IPS-18a (cell line): ENCODE data around the gene JARID2.

Experiments used
- H3K27ac ChIP-seq: one replicate; pipeline ENCODE4 v1.5.1; 2013; ENCODE audit warnings: low read length
- H3K27me3 ChIP-seq: one replicate; pipeline ENCODE4 v1.6.1; 2013; ENCODE audit warnings: mild to moderate bottlenecking, low read length; ENCODE audit not compliant: control insufficient read depth, insufficient read depth
- H3K36me3 ChIP-seq: one replicate; pipeline ENCODE4 v1.6.1; 2013; ENCODE audit warnings: low read depth, low read length; ENCODE audit not compliant: control insufficient read depth
- H3K4me1 ChIP-seq: one replicate; pipeline ENCODE4 v1.6.1; 2013; ENCODE audit warnings: low read depth, low read length; ENCODE audit not compliant: control insufficient read depth
- H3K4me3 ChIP-seq: one replicate; pipeline ENCODE4 v1.5.1; 2013; ENCODE audit warnings: low read length
- H3K9ac ChIP-seq: one replicate; pipeline ENCODE4 v1.6.1; 2013; ENCODE audit warnings: mild to moderate bottlenecking, low read length, moderate library complexity
- H3K9me3 ChIP-seq: one replicate; pipeline ENCODE4 v1.6.1; 2013; ENCODE audit warnings: low read depth, low read length; ENCODE audit not compliant: control insufficient read depth

JARID2 gene

GRCh38 chr6:15501826-15502445 is 256.1 kb downstream of the JARID2 start:
- no peak overlapping the region for H3K27ac ChIP-seq
- no peaks in the 10 kb centered on the region for H3K27me3 ChIP-seq
- H3K4me3 ChIP-seq = no peak overlapping the region
- peaks cover 85% of the 10 kb centered on the region for H3K36me3 ChIP-seq
- H3K9ac ChIP-seq = no peak overlapping the region
- H3K4me1 ChIP-seq = no peaks in the 10 kb centered on the region
- no peaks in the 10 kb centered on the region for H3K9me3 ChIP-seq

GRCh38 chr6:15502446-15503345 is 256.8 kb downstream of the JARID2 start:
- Histone ChIP-seq H3K27ac (no peak overlapping the region), H3K9ac (no peak overlapping the region), H3K36me3 (peaks cover 90% of the 10 kb centered on the region), H3K4me1 (no peaks in the 10 kb centered on the region), H3K27me3 (no peaks in the 10 kb centered on the region), H3K4me3 (no peak overlapping the region), H3K9me3 (no peaks in the 10 kb centered on the region)

GRCh38 chr6:15503346-15503680 is 257.4 kb downstream of the JARID2 start:
- peaks cover 4% of the 10 kb centered on the region for H3K4me1 ChIP-seq
- no peak overlapping the region for H3K27ac ChIP-seq
- no peak overlapping the region for H3K4me3 ChIP-seq
- H3K9ac ChIP-seq = no peak overlapping the region
- H3K9me3 ChIP-seq = no peaks in the 10 kb centered on the region
- H3K27me3 ChIP-seq = no peaks in the 10 kb centered on the region
- H3K36me3 ChIP-seq = peaks cover 90% of the 10 kb centered on the region

- H3K27me3 ChIP-seq = no peaks in the 10 kb centered on the region
- H3K36me3 ChIP-seq = peaks cover 93% of the 10 kb centered on the region
- no peak overlapping the region for H3K9ac ChIP-seq
- no peak overlapping the region for H3K4me3 ChIP-seq
- peaks cover 4% of the 10 kb centered on the region for H3K4me1 ChIP-seq
- no peaks in the 10 kb centered on the region for H3K9me3 ChIP-seq
- no peak overlapping the region for H3K27ac ChIP-seq
Observed at GRCh38 chr6:15504040-15504495, 258.2 kb downstream of the JARID2 start.

- Histone ChIP-seq H3K4me1 (peaks cover 4% of the 10 kb centered on the region), H3K36me3 (peaks cover 94% of the 10 kb centered on the region), H3K27ac (no peak overlapping the region), H3K4me3 (no peak overlapping the region), H3K9ac (no peak overlapping the region), H3K9me3 (no peaks in the 10 kb centered on the region), H3K27me3 (no peaks in the 10 kb centered on the region)
Observed at GRCh38 chr6:15504581-15505350, 258.9 kb downstream of the JARID2 start.

- H3K4me3 ChIP-seq = no peak overlapping the region
- no peak overlapping the region for H3K27ac ChIP-seq
- H3K4me1 ChIP-seq = peaks cover 4% of the 10 kb centered on the region
- no peaks in the 10 kb centered on the region for H3K9me3 ChIP-seq
- no peaks in the 10 kb centered on the region for H3K27me3 ChIP-seq
- peaks cover 94% of the 10 kb centered on the region for H3K36me3 ChIP-seq
- no peak overlapping the region for H3K9ac ChIP-seq
Observed at GRCh38 chr6:15505463-15505918, 259.6 kb downstream of the JARID2 start.

GRCh38 chr6:15506066-15506465 is 260.2 kb downstream of the JARID2 start:
- H3K27ac ChIP-seq = no peak overlapping the region
- H3K4me1 ChIP-seq = peaks cover 4% of the 10 kb centered on the region
- H3K9ac ChIP-seq = no peak overlapping the region
- H3K4me3 ChIP-seq = no peak overlapping the region
- H3K9me3 ChIP-seq = no peaks in the 10 kb centered on the region
- H3K36me3 ChIP-seq = peaks cover 94% of the 10 kb centered on the region
- H3K27me3 ChIP-seq = no peaks in the 10 kb centered on the region

- Histone ChIP-seq H3K27ac (no peak overlapping the region), H3K27me3 (no peaks in the 10 kb centered on the region), H3K9me3 (no peaks in the 10 kb centered on the region), H3K36me3 (peaks cover 94% of the 10 kb centered on the region), H3K4me1 (peaks cover 4% of the 10 kb centered on the region), H3K9ac (no peak overlapping the region), H3K4me3 (no peak overlapping the region)
Observed at GRCh38 chr6:15507221-15507620, 261.4 kb downstream of the JARID2 start.

- Histone ChIP-seq H3K36me3 (peaks cover 94% of the 10 kb centered on the region), H3K4me1 (peaks cover 4% of the 10 kb centered on the region), H3K4me3 (no peak overlapping the region), H3K9ac (no peak overlapping the region), H3K9me3 (no peaks in the 10 kb centered on the region), H3K27me3 (no peaks in the 10 kb centered on the region), H3K27ac (no peak overlapping the region)
Observed at GRCh38 chr6:15507746-15508145, 261.9 kb downstream of the JARID2 start.

- H3K4me3 ChIP-seq = no peak overlapping the region
- no peak overlapping the region for H3K27ac ChIP-seq
- no peaks in the 10 kb centered on the region for H3K9me3 ChIP-seq
- H3K36me3 ChIP-seq = peaks cover 94% of the 10 kb centered on the region
- no peaks in the 10 kb centered on the region for H3K27me3 ChIP-seq
- H3K9ac ChIP-seq = no peak overlapping the region
- peaks cover 4% of the 10 kb centered on the region for H3K4me1 ChIP-seq
Observed at GRCh38 chr6:15508441-15508871, 262.6 kb downstream of the JARID2 start.

- Histone ChIP-seq H3K9me3 (no peaks in the 10 kb centered on the region), H3K9ac (no peak overlapping the region), H3K4me3 (no peak overlapping the region), H3K36me3 (peaks cover 96% of the 10 kb centered on the region), H3K4me1 (peaks cover 4% of the 10 kb centered on the region), H3K27ac (no peak overlapping the region), H3K27me3 (no peaks in the 10 kb centered on the region)
Observed at GRCh38 chr6:15508931-15509330, 263.1 kb downstream of the JARID2 start.
